HCT116 (cell line): ENCODE measurements around the gene TRPM3. TPM values are rescaled to one million over a fixed set of nuclear protein-coding genes. Genes with fewer than 3 reads are reported as not detected.

Experiments
- ATAC-seq: fragments of 200-7000 bp; cut with Tn5 transposase; 2 replicates; pipeline ENCODE4 v1.9.1; 2020; ENCODE audit warnings: mild to moderate bottlenecking, moderate library complexity
- BruUV-seq: library from RNA; stranded (reverse); fragments of 400-500 nt; replicated peaks from 2 replicates; lab custom pipeline; 2021; lab: Mats Ljungman, UMichigan
- CTCF ChIA-PET: fragments of 300-600 bp; sonication (Branson Sonifier 250); formaldehyde crosslinking; loops from one replicate; lab custom pipeline; 2021; ENCODE audit warnings: antibody characterized with exemption; lab: Charles Lee
- POLR2A ChIA-PET: fragments of 300-600, 350-600 bp; sonication (Branson Sonifier 250); formaldehyde crosslinking; loops from one replicate; lab custom pipeline; 2021; ENCODE audit warnings: antibody characterized with exemption; lab: Charles Lee
- RAD21 ChIA-PET, 2 experiments: fragments of 300-600 bp; sonication (Branson Sonifier 250); formaldehyde crosslinking; loops; one replicate each; lab custom pipeline; 2023; ENCODE audit warnings: low total read pairs in 2 of 2; ENCODE audit not compliant: uncharacterized antibody in 2 of 2, unreplicated experiment in 2 of 2, low non-redundant PET in 1 of 2; lab: Charles Lee
- DNase-seq: peaks from one replicate; pipeline ENCODE4 v3.0.0-alpha.2; 2010; ENCODE audit warnings: low read depth, low spot score
- H2AFZ ChIP-seq: fragments of 200-600 bp; shearing (Covaris generic), sonication (generic); 2 replicates; pipeline ENCODE4 v1.6.1; 2017; ENCODE audit warnings: low read depth, mixed run types, mixed read lengths, antibody characterized with exemption, low read length; ENCODE audit not compliant: poor library complexity, severe bottlenecking
- H3K27ac ChIP-seq: 2 replicates; pipeline ENCODE4 v1.5.1; 2012; ENCODE audit warnings: low read depth, low read length
- H3K27me3 ChIP-seq: fragments of 200-600 bp; sonication (generic); 2 replicates; pipeline ENCODE4 v1.6.1; 2016; ENCODE audit warnings: mixed run types, low read length, mixed read lengths; ENCODE audit not compliant: insufficient read depth
- H3K36me3 ChIP-seq, 2 experiments: fragments of 200-500 bp in 1 of 2; fragments of 200-600 bp in 1 of 2; sonication (Bioruptor generic) in 1 of 2; sonication (generic) in 1 of 2; 2 replicates each; pipeline versions ENCODE4 v1.5.1 to v1.6.1; 2014 to 2016; ENCODE audit warnings: low read length in 2 of 2, inconsistent platforms in 1 of 2, mixed read lengths in 1 of 2, mixed run types in 1 of 2; ENCODE audit not compliant: insufficient read depth in 2 of 2, control insufficient read depth in 1 of 2
- H3K4me1 ChIP-seq, 2 experiments: fragments of 200-600 bp in 1 of 2; sonication (generic) in 1 of 2; 2 replicates each; pipeline versions ENCODE4 v1.5.1 to v1.6.1; 2012 to 2017; ENCODE audit warnings: low read length in 2 of 2, inconsistent platforms in 1 of 2, mild to moderate bottlenecking in 1 of 2, mixed read lengths in 1 of 2, mixed run types in 1 of 2, moderate library complexity in 1 of 2; ENCODE audit not compliant: insufficient read depth in 2 of 2, control insufficient read depth in 1 of 2
- H3K4me2 ChIP-seq: fragments of 200-600 bp; sonication (generic); 2 replicates; pipeline ENCODE4 v1.6.1; 2017; ENCODE audit warnings: mixed run types, low read length, mixed read lengths
- H3K4me3 ChIP-seq, 2 experiments: fragments of 200-600 bp in 1 of 2; sonication (generic) in 1 of 2; replicated peaks in 1 of 2; 2 replicates each; pipeline ENCODE4 v1.5.1; 2011 to 2016; ENCODE audit warnings: low read length in 2 of 2, control low read depth in 1 of 2, low read depth in 1 of 2, mild to moderate bottlenecking in 1 of 2, mixed read lengths in 1 of 2, mixed run types in 1 of 2
- H3K79me2 ChIP-seq: fragments of 200-600 bp; sonication (generic); 2 replicates; pipeline ENCODE4 v1.6.1; 2017; ENCODE audit warnings: mild to moderate bottlenecking, mixed run types, low read length, moderate library complexity, mixed read lengths; ENCODE audit not compliant: insufficient read depth
- H3K9ac ChIP-seq: fragments of 200-600 bp; sonication (generic); 2 replicates; pipeline ENCODE4 v1.6.1; 2016; ENCODE audit warnings: low read length, mixed read lengths
- H3K9me2 ChIP-seq: fragments of 200-600 bp; sonication (generic), shearing (Covaris generic); 2 replicates; pipeline ENCODE4 v1.6.1; 2017; ENCODE audit warnings: mixed run types, mild to moderate bottlenecking, moderate library complexity; ENCODE audit not compliant: insufficient read depth
- H3K9me3 ChIP-seq, 2 experiments: fragments of 200-500 bp in 1 of 2; fragments of 200-600 bp in 1 of 2; sonication (Bioruptor generic) in 1 of 2; sonication (generic) in 1 of 2; 2 replicates each; pipeline ENCODE4 v1.6.1; 2014 to 2017; ENCODE audit warnings: low read length in 2 of 2, mixed read lengths in 2 of 2, inconsistent platforms in 1 of 2, low read depth in 1 of 2, mild to moderate bottlenecking in 1 of 2, mixed run types in 1 of 2, moderate library complexity in 1 of 2; ENCODE audit not compliant: control insufficient read depth in 1 of 2, insufficient read depth in 1 of 2
- H4K20me1 ChIP-seq: fragments of 200-600 bp; sonication (generic), shearing (Covaris generic); 2 replicates; pipeline ENCODE4 v1.6.1; 2017; ENCODE audit warnings: mixed run types, mild to moderate bottlenecking, moderate library complexity; ENCODE audit not compliant: insufficient read depth
- ATF3 ChIP-seq: IDR thresholded peaks from 2 replicates; pipeline ENCODE4 v1.6.1; 2012
- CBX3 ChIP-seq: IDR thresholded peaks from 2 replicates; pipeline ENCODE4 v1.6.1; 2012; ENCODE audit warnings: low read depth
- CEBPB ChIP-seq: IDR thresholded peaks from 2 replicates; pipeline ENCODE4 v1.6.1; 2012; ENCODE audit warnings: low read depth
- EGR1 ChIP-seq: IDR thresholded peaks from 2 replicates; pipeline ENCODE4 v1.6.1; 2012; ENCODE audit warnings: low read depth
- ELF1 ChIP-seq: IDR thresholded peaks from 2 replicates; pipeline ENCODE4 v1.6.1; 2012; ENCODE audit warnings: low read depth, borderline replicate concordance
- EZH2 ChIP-seq: fragments of 200-600 bp; sonication (generic); IDR thresholded peaks from 2 replicates; pipeline ENCODE4 v1.6.1; 2017; ENCODE audit warnings: antibody characterized with exemption, mixed run types
- EZH2phosphoT487 ChIP-seq: fragments of 200-600 bp; IDR thresholded peaks from 2 replicates; pipeline ENCODE4 v1.6.1; 2018; ENCODE audit warnings: antibody characterized with exemption, borderline replicate concordance
- POLR2A ChIP-seq: IDR thresholded peaks from 2 replicates; pipeline ENCODE4 v1.7.0; 2011; ENCODE audit warnings: borderline replicate concordance; ENCODE audit not compliant: insufficient read depth, insufficient read length; ENCODE audit errors: extremely low read depth
- POLR2AphosphoS5 ChIP-seq: IDR thresholded peaks from 2 replicates; pipeline ENCODE4 v1.6.1; 2011; ENCODE audit warnings: mild to moderate bottlenecking, low read depth, low read length, moderate library complexity
- RAD21 ChIP-seq: IDR thresholded peaks from 2 replicates; pipeline ENCODE4 v1.6.1; 2012; ENCODE audit warnings: low read depth, mild to moderate bottlenecking
- REST ChIP-seq: IDR thresholded peaks from 2 replicates; pipeline ENCODE4 v1.6.1; 2012; ENCODE audit warnings: low read depth
- SIN3A ChIP-seq: IDR thresholded peaks from 2 replicates; pipeline ENCODE4 v1.6.1; 2012; ENCODE audit warnings: low read depth
- SP1 ChIP-seq: IDR thresholded peaks from 2 replicates; pipeline ENCODE4 v1.6.1; 2012; ENCODE audit warnings: low read depth
- SRF ChIP-seq: IDR thresholded peaks from 2 replicates; pipeline ENCODE4 v1.6.1; 2012; ENCODE audit warnings: low read depth
- TCF7L2 ChIP-seq: IDR thresholded peaks from 2 replicates; pipeline ENCODE4 v1.7.0; 2011; ENCODE audit warnings: borderline replicate concordance, inconsistent platforms; ENCODE audit not compliant: insufficient read depth, insufficient read length; ENCODE audit errors: extremely low read depth
- YY1 ChIP-seq: IDR thresholded peaks from 2 replicates; pipeline ENCODE4 v1.6.1; 2011; ENCODE audit warnings: low read length, low read depth, moderate library complexity, mild to moderate bottlenecking; ENCODE audit not compliant: insufficient replicate concordance; ENCODE audit errors: extremely low read depth
- ZFX ChIP-seq: fragments of 450-650 bp; IDR thresholded peaks from 2 replicates; pipeline ENCODE4 v1.6.1; 2017
- intact Hi-C: fragments of 100-400 bp; cut with micrococcal nuclease; formaldehyde crosslinking; loops from 2 replicates; pipeline ENCODE4 v1.10.0; 2022
- total RNA-seq: library from RNA; stranded (reverse); gene quantifications from one replicate; pipeline ENCODE4 v1.2.1, GENCODE V29; 2021; ENCODE audit not compliant: unreplicated experiment
- TF ChIP-seq, protein P1 (sequence below): IDR thresholded peaks from 2 replicates; pipeline ENCODE4 v1.6.1; 2011; ENCODE audit warnings: mild to moderate bottlenecking, low read length, moderate library complexity; ENCODE audit not compliant: insufficient replicate concordance; ENCODE audit errors: extremely low read depth
- TF ChIP-seq, protein P2 (sequence below), 3 experiments: fragments of 200-600 bp in 1 of 3; sonication (generic) in 1 of 3; IDR thresholded peaks in 2 of 3; conservative IDR thresholded peaks in 1 of 3; 2 replicates each; pipeline ENCODE4 v1.5.1; 2012 to 2017; ENCODE audit warnings: low read depth in 2 of 3, low read length in 2 of 3, antibody characterized with exemption in 1 of 3, borderline replicate concordance in 1 of 3, control low read depth in 1 of 3, mild to moderate bottlenecking in 1 of 3, mixed read lengths in 1 of 3, mixed run types in 1 of 3, moderate library complexity in 1 of 3; ENCODE audit not compliant: insufficient read depth in 1 of 3

The TRPM3 gene
- total RNA-seq, 1 experiment from 2014 or later: not detected

GRCh38 chr9:70753311-70753710 is 368.1 kb downstream of the TRPM3 start:
- Histone ChIP-seq H2AFZ (no peak overlapping the region), H3K27me3 (peaks cover 4% of the 10 kb centered on the region; the same call in 1 of the 2 replicates), H3K9ac (no peak overlapping the region), H3K4me1 (no peaks in the 10 kb centered on the region), H3K9me2 (no peaks in the 10 kb centered on the region), H3K79me2 (no peaks in the 10 kb centered on the region), H3K4me2 (no peak overlapping the region), H3K27ac (no peak overlapping the region), H3K9me3 (no peaks in the 10 kb centered on the region), H3K36me3 (no peaks in the 10 kb centered on the region), H4K20me1 (no peaks in the 10 kb centered on the region), H3K4me3 (no peak overlapping the region)
- intact Hi-C loops: no loop called here
- CTCF ChIA-PET: no interaction called here
- TF ChIP-seq RAD21 (no peak), POLR2A (no peak), EGR1 (no peak), ATF3 (no peak), CBX3 (no peak), POLR2AphosphoS5 (no peak), SRF (no peak), CEBPB (no peak), EZH2phosphoT487 (no peak), ELF1 (no peak), SP1 (no peak), ZFX (no peak), TCF7L2 (no peak), REST (no peak), SIN3A (no peak), YY1 (no peak), EZH2 (no peak)
- TF ChIP-seq, protein P1, sequence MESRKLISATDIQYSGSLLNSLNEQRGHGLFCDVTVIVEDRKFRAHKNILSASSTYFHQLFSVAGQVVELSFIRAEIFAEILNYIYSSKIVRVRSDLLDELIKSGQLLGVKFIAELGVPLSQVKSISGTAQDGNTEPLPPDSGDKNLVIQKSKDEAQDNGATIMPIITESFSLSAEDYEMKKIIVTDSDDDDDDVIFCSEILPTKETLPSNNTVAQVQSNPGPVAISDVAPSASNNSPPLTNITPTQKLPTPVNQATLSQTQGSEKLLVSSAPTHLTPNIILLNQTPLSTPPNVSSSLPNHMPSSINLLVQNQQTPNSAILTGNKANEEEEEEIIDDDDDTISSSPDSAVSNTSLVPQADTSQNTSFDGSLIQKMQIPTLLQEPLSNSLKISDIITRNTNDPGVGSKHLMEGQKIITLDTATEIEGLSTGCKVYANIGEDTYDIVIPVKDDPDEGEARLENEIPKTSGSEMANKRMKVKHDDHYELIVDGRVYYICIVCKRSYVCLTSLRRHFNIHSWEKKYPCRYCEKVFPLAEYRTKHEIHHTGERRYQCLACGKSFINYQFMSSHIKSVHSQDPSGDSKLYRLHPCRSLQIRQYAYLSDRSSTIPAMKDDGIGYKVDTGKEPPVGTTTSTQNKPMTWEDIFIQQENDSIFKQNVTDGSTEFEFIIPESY: no peak
- TF ChIP-seq, protein P2, sequence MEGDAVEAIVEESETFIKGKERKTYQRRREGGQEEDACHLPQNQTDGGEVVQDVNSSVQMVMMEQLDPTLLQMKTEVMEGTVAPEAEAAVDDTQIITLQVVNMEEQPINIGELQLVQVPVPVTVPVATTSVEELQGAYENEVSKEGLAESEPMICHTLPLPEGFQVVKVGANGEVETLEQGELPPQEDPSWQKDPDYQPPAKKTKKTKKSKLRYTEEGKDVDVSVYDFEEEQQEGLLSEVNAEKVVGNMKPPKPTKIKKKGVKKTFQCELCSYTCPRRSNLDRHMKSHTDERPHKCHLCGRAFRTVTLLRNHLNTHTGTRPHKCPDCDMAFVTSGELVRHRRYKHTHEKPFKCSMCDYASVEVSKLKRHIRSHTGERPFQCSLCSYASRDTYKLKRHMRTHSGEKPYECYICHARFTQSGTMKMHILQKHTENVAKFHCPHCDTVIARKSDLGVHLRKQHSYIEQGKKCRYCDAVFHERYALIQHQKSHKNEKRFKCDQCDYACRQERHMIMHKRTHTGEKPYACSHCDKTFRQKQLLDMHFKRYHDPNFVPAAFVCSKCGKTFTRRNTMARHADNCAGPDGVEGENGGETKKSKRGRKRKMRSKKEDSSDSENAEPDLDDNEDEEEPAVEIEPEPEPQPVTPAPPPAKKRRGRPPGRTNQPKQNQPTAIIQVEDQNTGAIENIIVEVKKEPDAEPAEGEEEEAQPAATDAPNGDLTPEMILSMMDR (IDR thresholded peaks at IDR 0.05 in 2 of 3, conservative IDR thresholded peaks at IDR 0.05 in 1 of 3; ENCODE audit: borderline replicate concordance in 1 of 3, insufficient read depth in 1 of 3, low read depth in 2 of 3, low read length in 2 of 3): no peak
- POLR2A ChIA-PET: no interaction called here
- no TSS peak for BruUV-seq
- RAD21 ChIA-PET: no interaction called here
- DNase-seq: no peak
- ATAC-seq: no peak
